C4-2B (cell line): ENCODE data around the gene FUT9.

Experiments used
- H3K27ac ChIP-seq: fragments of 450-650 bp; 2 replicates; pipeline ENCODE4 v1.5.1; 2017
- CTCF ChIP-seq: fragments of 450-650 bp; conservative IDR thresholded peaks from 2 replicates; pipeline ENCODE4 v1.5.1; 2017; ENCODE audit warnings: mild to moderate bottlenecking
- ZFX ChIP-seq: fragments of 450-650 bp; IDR thresholded peaks from 2 replicates; pipeline ENCODE4 v1.6.1; 2017

The FUT9 gene

GRCh38 chr6:96194675-96195074 is 178.9 kb downstream of the FUT9 start:
- TF ChIP-seq CTCF, result no peak
- no peak for TF ChIP-seq ZFX

GRCh38 chr6:96195272-96195671 is 179.5 kb downstream of the FUT9 start:
- H3K27ac ChIP-seq, result no peak overlapping the region
- TF ChIP-seq ZFX (no peak), CTCF (no peak)

More at GRCh38 chr6:96194675-96195074, 178.9 kb downstream of the FUT9 start:
- no peak overlapping the region for H3K27ac ChIP-seq

- TF ChIP-seq CTCF, result no peak
- TF ChIP-seq ZFX, result no peak
- peak overlapping the region; percentile 22; the same call in 1 of the 2 replicates for H3K27ac ChIP-seq
These were observed 180.9 kb downstream of the FUT9 start for GRCh38 chr6:96196633-96197032.

GRCh38 chr6:96197241-96197640 is 181.5 kb downstream of the FUT9 start:
- TF ChIP-seq ZFX (no peak), CTCF (no peak)
- H3K27ac ChIP-seq, result no peak overlapping the region

- TF ChIP-seq ZFX (no peak), CTCF (no peak)
- no peak overlapping the region for H3K27ac ChIP-seq
These were observed 186.8 kb downstream of the FUT9 start for GRCh38 chr6:96202571-96202970.

- TF ChIP-seq CTCF (no peak), ZFX (no peak)
- H3K27ac ChIP-seq, result no peak overlapping the region
These were observed 195.6 kb downstream of the FUT9 start for GRCh38 chr6:96211341-96211740.

- no peak overlapping the region for H3K27ac ChIP-seq
- TF ChIP-seq ZFX, result no peak
- no peak for TF ChIP-seq CTCF
These were observed 196.3 kb downstream of the FUT9 start for GRCh38 chr6:96212066-96212465.
